ENCODE measurements around the gene INPP5D.

GRCh38 chr2:233162770-233163169 is 102.6 kb downstream of the INPP5D start:
- TF ChIP-seq, protein P1, sequence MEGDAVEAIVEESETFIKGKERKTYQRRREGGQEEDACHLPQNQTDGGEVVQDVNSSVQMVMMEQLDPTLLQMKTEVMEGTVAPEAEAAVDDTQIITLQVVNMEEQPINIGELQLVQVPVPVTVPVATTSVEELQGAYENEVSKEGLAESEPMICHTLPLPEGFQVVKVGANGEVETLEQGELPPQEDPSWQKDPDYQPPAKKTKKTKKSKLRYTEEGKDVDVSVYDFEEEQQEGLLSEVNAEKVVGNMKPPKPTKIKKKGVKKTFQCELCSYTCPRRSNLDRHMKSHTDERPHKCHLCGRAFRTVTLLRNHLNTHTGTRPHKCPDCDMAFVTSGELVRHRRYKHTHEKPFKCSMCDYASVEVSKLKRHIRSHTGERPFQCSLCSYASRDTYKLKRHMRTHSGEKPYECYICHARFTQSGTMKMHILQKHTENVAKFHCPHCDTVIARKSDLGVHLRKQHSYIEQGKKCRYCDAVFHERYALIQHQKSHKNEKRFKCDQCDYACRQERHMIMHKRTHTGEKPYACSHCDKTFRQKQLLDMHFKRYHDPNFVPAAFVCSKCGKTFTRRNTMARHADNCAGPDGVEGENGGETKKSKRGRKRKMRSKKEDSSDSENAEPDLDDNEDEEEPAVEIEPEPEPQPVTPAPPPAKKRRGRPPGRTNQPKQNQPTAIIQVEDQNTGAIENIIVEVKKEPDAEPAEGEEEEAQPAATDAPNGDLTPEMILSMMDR (IDR thresholded peaks at IDR 0.05): no peak
- no peak for TF ChIP-seq EZH2phosphoT487 (IDR thresholded peaks at IDR 0.05; ENCODE audit: borderline replicate concordance, low read depth)
- no peak for TF ChIP-seq MAX (IDR thresholded peaks at IDR 0.05; ENCODE audit: low read depth)
- TF ChIP-seq GATA2 (CRISPR knock-in tag; IDR thresholded peaks at IDR 0.05): no peak
